GM21825 (cell line): ENCODE measurements around the gene C11orf21.

Experiments
- ATAC-seq: cut with Tn5 transposase; IDR thresholded peaks from one replicate; pipeline ENCODE4 v1.9.1; 2021; ENCODE audit warnings: mild to moderate bottlenecking, moderate library complexity; ENCODE audit not compliant: unreplicated experiment

The C11orf21 gene

GRCh38 chr11:2309251-2310072 is 7.7 kb upstream of the C11orf21 start:
- no peak for ATAC-seq

GRCh38 chr11:2308713-2309112 is 7.0 kb upstream of the C11orf21 start:
- ATAC-seq: no peak

- no peak for ATAC-seq
Observed at GRCh38 chr11:2307501-2308331, 6.0 kb upstream of the C11orf21 start.

- no peak for ATAC-seq
Observed at GRCh38 chr11:2306877-2307500, 5.3 kb upstream of the C11orf21 start.

- ATAC-seq: no peak
Observed at GRCh38 chr11:2306452-2306823, 4.7 kb upstream of the C11orf21 start.

- no peak for ATAC-seq
Observed at GRCh38 chr11:2305788-2306451, 4.2 kb upstream of the C11orf21 start.

- ATAC-seq: no peak
Observed at GRCh38 chr11:2305140-2305778, 3.5 kb upstream of the C11orf21 start.

- no peak for ATAC-seq
Observed at GRCh38 chr11:2304506-2305139, 2.9 kb upstream of the C11orf21 start.

GRCh38 chr11:2303627-2304505 is 2.1 kb upstream of the C11orf21 start:
- ATAC-seq: no peak

GRCh38 chr11:2302896-2303626 is 1.3 kb upstream of the C11orf21 start:
- no peak for ATAC-seq

GRCh38 chr11:2302306-2302895 is 683 bp upstream of the C11orf21 start:
- no peak for ATAC-seq

GRCh38 chr11:2300936-2301630 is 635 bp downstream of the C11orf21 start:
- no peak for ATAC-seq

GRCh38 chr11:2300290-2300935 is 1.3 kb downstream of the C11orf21 start:
- ATAC-seq: no peak

- ATAC-seq: no peak
Observed at GRCh38 chr11:2299773-2300172, 1.9 kb downstream of the C11orf21 start.

- no peak for ATAC-seq
Observed at GRCh38 chr11:2298795-2299761, 2.6 kb downstream of the C11orf21 start.
